Central memory CD4-positive, alpha-beta T cell (primary cell): ENCODE results near the gene IMMP1L.

ENCODE experiments used
- DNase-seq: peaks from one replicate; pipeline ENCODE4 v3.0.0; 2022

Gene IMMP1L

GRCh38 chr11:31383116-31383515 lies 126.3 kb downstream of the IMMP1L start:
- DNase-seq: no peak
